PC-9 (cell line): ENCODE data around the gene GSTT2. TPM values are rescaled to one million over a fixed set of nuclear protein-coding genes. Genes with fewer than 3 reads are reported as not detected.

Experiments used
- BruUV-seq: library from RNA; stranded (reverse); fragments of 400-500 nt; replicated peaks from 2 replicates; lab custom pipeline; 2021; lab: Mats Ljungman, UMichigan
- CTCF ChIA-PET: fragments of 300-600 bp; sonication (Branson Sonifier 250); formaldehyde crosslinking; loops from one replicate; lab custom pipeline; 2022; ENCODE audit warnings: antibody characterized with exemption; lab: Charles Lee
- POLR2A ChIA-PET: fragments of 300-600 bp; sonication (Branson Sonifier 250); formaldehyde crosslinking; loops from one replicate; lab custom pipeline; 2022; ENCODE audit warnings: antibody characterized with exemption; ENCODE audit not compliant: unreplicated experiment; lab: Charles Lee
- DNase-seq, 2 experiments: peaks; one replicate each; pipeline versions ENCODE4 v3.0.0 to v3.0.0-alpha.2; 2015 to 2022; ENCODE audit warnings: mixed read lengths in 1 of 2
- H2AFZ ChIP-seq: fragments of 200-600 bp; sonication (generic); 2 replicates; pipeline ENCODE4 v1.8.1; 2017; ENCODE audit warnings: antibody characterized with exemption
- H3F3A ChIP-seq: fragments of 200-600 bp; sonication (generic); 2 replicates; pipeline ENCODE4 v1.8.1; 2017; ENCODE audit warnings: antibody characterized with exemption, mild to moderate bottlenecking, low read depth; ENCODE audit not compliant: insufficient read depth
- H3K27ac ChIP-seq: fragments of 200-600 bp; sonication (generic); 2 replicates; pipeline ENCODE4 v1.6.1; 2016; ENCODE audit warnings: mixed run types
- H3K27me3 ChIP-seq: fragments of 200-600 bp; sonication (generic); 2 replicates; pipeline ENCODE4 v1.6.1; 2016; ENCODE audit warnings: low read depth, mixed run types; ENCODE audit not compliant: insufficient read depth
- H3K36me3 ChIP-seq: fragments of 200-600 bp; sonication (generic); 2 replicates; pipeline ENCODE4 v1.6.1; 2016; ENCODE audit warnings: low read depth, mixed run types
- H3K4me1 ChIP-seq: fragments of 200-600 bp; sonication (generic); replicated peaks from 2 replicates; pipeline ENCODE4 v1.6.1; 2016; ENCODE audit warnings: mixed run types; ENCODE audit not compliant: insufficient read depth
- H3K4me2 ChIP-seq: fragments of 200-600 bp; sonication (generic); 2 replicates; pipeline ENCODE4 v1.6.1; 2017; ENCODE audit warnings: mixed run types
- H3K4me3 ChIP-seq: fragments of 200-600 bp; sonication (generic); 2 replicates; pipeline ENCODE4 v1.6.1; 2016; ENCODE audit warnings: mixed run types
- H3K79me2 ChIP-seq: fragments of 200-600 bp; sonication (generic); 2 replicates; pipeline ENCODE4 v1.6.1; 2017; ENCODE audit warnings: low read depth, mixed run types
- H3K9me2 ChIP-seq: fragments of 200-600 bp; sonication (generic); 2 replicates; pipeline ENCODE4 v1.8.1; 2017; ENCODE audit warnings: mild to moderate bottlenecking; ENCODE audit not compliant: insufficient read depth
- H3K9me3 ChIP-seq: fragments of 200-600 bp; sonication (generic); 2 replicates; pipeline ENCODE4 v1.8.1; 2016; ENCODE audit warnings: low read depth; ENCODE audit not compliant: insufficient read depth
- H4K20me1 ChIP-seq: fragments of 200-600 bp; sonication (generic); 2 replicates; pipeline ENCODE4 v1.8.1; 2017; ENCODE audit not compliant: insufficient read depth
- CTCF ChIP-seq: fragments of 200-600 bp; sonication (generic); conservative IDR thresholded peaks from 2 replicates; pipeline ENCODE4 v1.6.1; 2017; ENCODE audit warnings: mixed run types, antibody characterized with exemption, mild to moderate bottlenecking, moderate library complexity
- EZH2 ChIP-seq: fragments of 200-600 bp; sonication (generic); IDR thresholded peaks from 2 replicates; pipeline ENCODE4 v1.8.0; 2017; ENCODE audit warnings: antibody characterized with exemption, low read depth
- intact Hi-C: fragments of 100-400 bp; cut with micrococcal nuclease; formaldehyde crosslinking; loops from one replicate; pipeline ENCODE4 v1.10.0; 2022; ENCODE audit not compliant: unreplicated experiment
- total RNA-seq: library from RNA; stranded (reverse); gene quantifications from 2 replicates; pipeline ENCODE4 v1.2.3, GENCODE V29; 2021

The GSTT2 gene
- total RNA-seq, 1 experiment from 2014 or later: 0.79 TPM

- BruUV-seq: no TSS peak
- H2AFZ ChIP-seq: no peak overlapping the region
- H3K36me3 ChIP-seq: no peaks in the 10 kb centered on the region
- no peak overlapping the region for H3K27ac ChIP-seq
- DNase-seq: no peak
- peaks cover 27% of the 10 kb centered on the region for H3K79me2 ChIP-seq
- no peak overlapping the region for H3K4me2 ChIP-seq
- ChIA-PET CTCF (no interaction called here), POLR2A (no interaction called here)
- H3F3A ChIP-seq: 0 out of 2 replicates have a peak, but pooled peaks cover 4% of the 10 kb centered on the region
- H3K4me3 ChIP-seq: no peak overlapping the region
- intact Hi-C loops: no loop called here
- H3K4me1 ChIP-seq: no peaks in the 10 kb centered on the region
- H3K9me3 ChIP-seq: no peaks in the 10 kb centered on the region
- H3K27me3 ChIP-seq: no peaks in the 10 kb centered on the region
- no peaks in the 10 kb centered on the region for H3K9me2 ChIP-seq
- no peaks in the 10 kb centered on the region for H4K20me1 ChIP-seq
- TF ChIP-seq EZH2 (no peak), CTCF (no peak)
Measured at GRCh38 chr22:24023204-24023789, 43.4 kb downstream of the GSTT2 start.

- no TSS peak for BruUV-seq
- Histone ChIP-seq H3K27me3 (no peaks in the 10 kb centered on the region), H3K27ac (no peak overlapping the region), H3K4me3 (no peak overlapping the region), H3K36me3 (no peaks in the 10 kb centered on the region), H2AFZ (no peak overlapping the region), H3K4me1 (no peaks in the 10 kb centered on the region), H3F3A (0 out of 2 replicates have a peak, but pooled peaks cover 4% of the 10 kb centered on the region), H3K9me3 (no peaks in the 10 kb centered on the region), H3K9me2 (no peaks in the 10 kb centered on the region), H4K20me1 (no peaks in the 10 kb centered on the region), H3K79me2 (peaks cover 27% of the 10 kb centered on the region), H3K4me2 (no peak overlapping the region)
- ChIA-PET POLR2A (no interaction called here), CTCF (no interaction called here)
- intact Hi-C loops: no loop called here
- TF ChIP-seq CTCF: no peak
- no peak for TF ChIP-seq EZH2
- no peak for DNase-seq
Measured at GRCh38 chr22:24024354-24024753, 44.4 kb downstream of the GSTT2 start.

- Histone ChIP-seq H3K9me2 (no peaks in the 10 kb centered on the region), H2AFZ (no peak overlapping the region), H3K4me2 (no peak overlapping the region), H3K27ac (no peak overlapping the region), H3K79me2 (peaks cover 26% of the 10 kb centered on the region), H3F3A (no peaks in the 10 kb centered on the region), H3K9me3 (no peaks in the 10 kb centered on the region), H3K27me3 (no peaks in the 10 kb centered on the region), H3K36me3 (no peaks in the 10 kb centered on the region), H4K20me1 (no peaks in the 10 kb centered on the region), H3K4me1 (no peaks in the 10 kb centered on the region), H3K4me3 (no peak overlapping the region)
- DNase-seq: no peak
- POLR2A ChIA-PET: no interaction called here
- no TSS peak for BruUV-seq
- TF ChIP-seq EZH2 (no peak), CTCF (no peak)
- intact Hi-C loops: no loop called here
- CTCF ChIA-PET: no interaction called here
Measured at GRCh38 chr22:24025475-24025874, 45.5 kb downstream of the GSTT2 start.
